Measurements from ENCODE around the gene CTSL. TPM values are rescaled to one million over a fixed set of nuclear protein-coding genes. Genes with fewer than 3 reads are reported as not detected.

The CTSL gene
- total and polyA plus RNA-seq, 2 of the 13 experiments (the other 11 are each of a cell fraction or from before 2014, with no cell fraction given) = 78.1 to 113 TPM

GRCh38 chr9:87725900-87726709 is at the start of gene CTSL (continued):
- TF ChIP-seq FUBP1 (CRISPR knock-in tag; IDR thresholded peaks at IDR 0.05; ENCODE audit: borderline replicate concordance) = peak; percentile 87; the same call in 1 of the 2 replicates
- peak; percentile 12; the same call in 1 of the 2 replicates for TF ChIP-seq KLF12 (CRISPR knock-in tag; IDR thresholded peaks at IDR 0.05; ENCODE audit: borderline replicate concordance)
- TF ChIP-seq ELK4 (CRISPR knock-in tag; IDR thresholded peaks at IDR 0.05; ENCODE audit: borderline replicate concordance) = 0 out of 2 replicates have a peak, but pooled peaks have one; percentile 18
- peak; percentile 76 for TF ChIP-seq RBM39 (IDR thresholded peaks at IDR 0.05; ENCODE audit: low read depth, low read length, poor library complexity, severe bottlenecking)
- no peak for TF ChIP-seq ZNF180 (CRISPR knock-in tag; IDR thresholded peaks at IDR 0.05; ENCODE audit: borderline replicate concordance, low read depth)
- no peak for TF ChIP-seq ZNF10 (CRISPR knock-in tag; IDR thresholded peaks at IDR 0.05; ENCODE audit: borderline replicate concordance, low read depth)
- TF ChIP-seq CREB1 (IDR thresholded peaks at IDR 0.05) = peak; percentile 70
- no peak for TF ChIP-seq CREB1 (CRISPR knock-in tag; IDR thresholded peaks at IDR 0.05)
- TF ChIP-seq ZNF879 (CRISPR knock-in tag; IDR thresholded peaks at IDR 0.05) = peak; percentile 60; the same call in 1 of the 2 replicates
- TF ChIP-seq ZBTB14 (CRISPR knock-in tag; IDR thresholded peaks at IDR 0.05) = peak; percentile 51
- TF ChIP-seq ZNF773 (CRISPR knock-in tag; IDR thresholded peaks at IDR 0.05; ENCODE audit: borderline replicate concordance) = peak; percentile 83
- TF ChIP-seq CBX5 (CRISPR knock-in tag; IDR thresholded peaks at IDR 0.05; ENCODE audit: borderline replicate concordance) = peak; percentile 66; the same call in 1 of the 2 replicates
- TF ChIP-seq ZNF746 (CRISPR knock-in tag; IDR thresholded peaks at IDR 0.05) = no peak
- TF ChIP-seq ARHGAP35 (CRISPR knock-in tag; IDR thresholded peaks at IDR 0.05; ENCODE audit: borderline replicate concordance) = peak; percentile 70
- peak; percentile 23; the same call in 1 of the 2 replicates for TF ChIP-seq ZNF576 (CRISPR knock-in tag; IDR thresholded peaks at IDR 0.05)
- no peak; the same call in 1 of the 2 replicates for TF ChIP-seq STAT6 (CRISPR knock-in tag; IDR thresholded peaks at IDR 0.05; ENCODE audit: borderline replicate concordance)
- no peak for TF ChIP-seq SRF (IDR thresholded peaks at IDR 0.05; ENCODE audit: low read depth, low read length)
- peak; percentile 98 for TF ChIP-seq PHF8 (CRISPR knock-in tag; IDR thresholded peaks at IDR 0.05)
- TF ChIP-seq BORCS8-MEF2B (CRISPR knock-in tag; IDR thresholded peaks at IDR 0.05) = no peak
- no peak for TF ChIP-seq ZNF296 (CRISPR knock-in tag; conservative IDR thresholded peaks at IDR 0.05)
- peak; percentile 35 for TF ChIP-seq ZBTB20 (CRISPR knock-in tag; IDR thresholded peaks at IDR 0.05; ENCODE audit: borderline replicate concordance, low read depth)
